ENCODE results near the gene RPS6KA6. TPM values are rescaled to one million over a fixed set of nuclear protein-coding genes. Genes with fewer than 3 reads are reported as not detected.

RPS6KA6 gene
- under 1 TPM; 0.05 to 0.40 (median 0.20) TPM for total RNA-seq

- H3K4me1 ChIP-seq, result no peaks in the 10 kb centered on the region
- no peaks in the 10 kb centered on the region for H3K36me3 ChIP-seq
- H3K4me3 ChIP-seq, result peak within 1 kb of the TSS; percentile 43 to 55 (median 46)
- peaks cover 0 to 16% (median 5%) of the 10 kb centered on the region in 3 donors for H3K27me3 ChIP-seq
- TF ChIP-seq POLR2A (IDR thresholded peaks at IDR 0.05) (no peak), CTCF (IDR thresholded peaks at IDR 0.05 in 4 of 5, conservative IDR thresholded peaks at IDR 0.05 in 1 of 5) (no peak)
- H3K9me3 ChIP-seq, result no peaks in the 10 kb centered on the region
- no peak for ATAC-seq
- in situ Hi-C loops (cut with MboI; ENCODE audit: low sequenced_read_pairs in 4 of 4) (no loop called here), intact Hi-C loops (cut with DNase I; ENCODE audit: low total_unique reads) (no loop called here)
- no peak for DNase-seq
- no peak within 1 kb of the TSS for H3K27ac ChIP-seq
Observed at GRCh38 chrX:84187533-84188319, at the start of gene RPS6KA6. RPS6KA6 (minus strand) TSS chrX:84188199; CDS start chrX:84187899, 300 bp downstream.

GRCh38 chrX:84224741-84225140 lies 36.7 kb upstream of the RPS6KA6 start:
- Histone ChIP-seq H3K4me1 (no peaks in the 10 kb centered on the region), H3K9me3 (no peaks in the 10 kb centered on the region), H3K36me3 (no peaks in the 10 kb centered on the region), H3K4me3 (no peak overlapping the region), H3K27me3 (no peaks in the 10 kb centered on the region), H3K27ac (no peak overlapping the region)
- no peak for ATAC-seq
- intact Hi-C loops (cut with DNase I; ENCODE audit: low total_unique reads), result no loop called here
- TF ChIP-seq CTCF (IDR thresholded peaks at IDR 0.05 in 4 of 5, conservative IDR thresholded peaks at IDR 0.05 in 1 of 5) (no peak), POLR2A (IDR thresholded peaks at IDR 0.05) (no peak)
- no peak for DNase-seq
- in situ Hi-C loops (cut with MboI; ENCODE audit: low sequenced_read_pairs in 4 of 4), result no loop called here

- no peaks in the 10 kb centered on the region for H3K27me3 ChIP-seq
- ATAC-seq (no peak), DNase-seq (no peak)
- in situ Hi-C loops (cut with MboI; ENCODE audit: low sequenced_read_pairs in 4 of 4), result no loop called here
- H3K27ac ChIP-seq, result no peak overlapping the region
- no peaks in the 10 kb centered on the region for H3K36me3 ChIP-seq
- intact Hi-C loops (cut with DNase I; ENCODE audit: low total_unique reads), result no loop called here
- no peak overlapping the region for H3K4me3 ChIP-seq
- TF ChIP-seq CTCF (IDR thresholded peaks at IDR 0.05 in 4 of 5, conservative IDR thresholded peaks at IDR 0.05 in 1 of 5) (no peak), POLR2A (IDR thresholded peaks at IDR 0.05) (no peak)
- no peaks in the 10 kb centered on the region for H3K4me1 ChIP-seq
- H3K9me3 ChIP-seq, result no peaks in the 10 kb centered on the region
Observed at GRCh38 chrX:84223261-84223660, 35.3 kb upstream of the RPS6KA6 start.

GRCh38 chrX:84221181-84221580 lies 33.2 kb upstream of the RPS6KA6 start:
- no peaks in the 10 kb centered on the region for H3K27me3 ChIP-seq
- DNase-seq (no peak), ATAC-seq (no peak)
- no peak for TF ChIP-seq CTCF (IDR thresholded peaks at IDR 0.05 in 4 of 5, conservative IDR thresholded peaks at IDR 0.05 in 1 of 5)
- no peak for TF ChIP-seq POLR2A (IDR thresholded peaks at IDR 0.05)
- H3K27ac ChIP-seq, result no peak overlapping the region
- intact Hi-C loops (cut with DNase I; ENCODE audit: low total_unique reads), result no loop called here
- H3K4me1 ChIP-seq, result no peaks in the 10 kb centered on the region
- no peak overlapping the region for H3K4me3 ChIP-seq
- in situ Hi-C loops (cut with MboI; ENCODE audit: low sequenced_read_pairs in 4 of 4), result no loop called here
- H3K36me3 ChIP-seq, result no peaks in the 10 kb centered on the region
- H3K9me3 ChIP-seq, result no peaks in the 10 kb centered on the region

All from gastrocnemius medialis (tissue), 4 donors.